A673 (cell line): Measurements from ENCODE around the gene NTSR2.

Experiments
- CTCF ChIP-seq: fragments of 300-800, 200-600 bp; sonication (generic); conservative IDR thresholded peaks from 2 replicates; pipeline ENCODE4 v1.5.1; 2017; ENCODE audit warnings: low read depth, mild to moderate bottlenecking, antibody characterized with exemption, low read length, moderate library complexity, mixed read lengths
- EZH2 ChIP-seq: fragments of 200-600 bp; sonication (generic); IDR thresholded peaks from 2 replicates; pipeline ENCODE4 v1.6.1; 2017; ENCODE audit warnings: borderline replicate concordance, low read depth, mild to moderate bottlenecking, mixed read lengths, antibody characterized with exemption, low read length; ENCODE audit not compliant: poor library complexity, severe bottlenecking

GRCh38 chr2:11612553-11613215, 57.3 kb downstream of the NTSR2 start:
- no peak for TF ChIP-seq EZH2
- no peak for TF ChIP-seq CTCF
